Measurements from ENCODE around the gene TMEM270. TPM values are rescaled to one million over a fixed set of nuclear protein-coding genes. Genes with fewer than 3 reads are reported as not detected.

Gene TMEM270
- total and polyA plus RNA-seq, 2 donors (not counting 1 experiment from before 2014, with no cell fraction given), result not detected

GRCh38 chr7:73828972-73829371 is 32.0 kb upstream of the TMEM270 start:
- H2AFZ ChIP-seq (ENCODE audit: insufficient read depth, low read depth, low read length, poor library complexity, severe bottlenecking), result no peak overlapping the region
- Mint-ChIP-seq H3K27me3 (no peaks in the 10 kb centered on the region), H3K9me3 (ENCODE audit: insufficient read depth) (no peaks in the 10 kb centered on the region), H3K4me1 (peaks cover 30% of the 10 kb centered on the region), H3K27ac (peak overlapping the region; percentile 46), H3K4me3 (peak overlapping the region; percentile 52)
- intact Hi-C loops (cut with micrococcal nuclease), result no loop called here
- TF ChIP-seq CTCF (IDR thresholded peaks at IDR 0.05) (no peak), EZH2 (IDR thresholded peaks at IDR 0.05; ENCODE audit: borderline replicate concordance, insufficient read depth, low read depth, low read length, poor library complexity, severe bottlenecking) (no peak)
- peaks cover 0 to 4% (median 0%) of the 10 kb centered on the region in 4 experiments for H3K27me3 ChIP-seq (replicated peaks in 1 of 4; ENCODE audit: control extremely low read depth in 1 of 4, control insufficient read depth in 3 of 4, insufficient read depth in 4 of 4, low read length in 3 of 4)
- peaks cover 23 to 24% of the 10 kb centered on the region in 2 donors for H3K4me1 ChIP-seq (ENCODE audit: control insufficient read depth in 2 of 2, insufficient read depth in 2 of 2, low read length in 2 of 2)
- POLR2A ChIA-PET, result no interaction called here
- WGBS (ENCODE audit: insufficient coverage), result 70% methylated on average over 4 of the region's 5 CpGs
- CTCF ChIA-PET, result interaction anchor here (1.0 to 5.4 kb wide), 2 partner anchors 25 to 33 kb away, joined by 3 to 31 read pairs; no protein-coding TSS in a partner anchor
- H3K9ac ChIP-seq (ENCODE audit: low read length), result no peak overlapping the region
- no peak overlapping the region for H3K4me3 ChIP-seq (ENCODE audit: control extremely low read depth in 1 of 5, extremely low read depth in 1 of 5, insufficient read depth in 1 of 5, low read depth in 2 of 5, low read length in 4 of 5)
- H4K20me1 ChIP-seq (ENCODE audit: control insufficient read depth, insufficient read depth, low read length, poor library complexity, severe bottlenecking), result no peaks in the 10 kb centered on the region
- H3K9me3 ChIP-seq (ENCODE audit: control extremely low read depth in 1 of 3, control insufficient read depth in 2 of 3, insufficient read depth in 1 of 3, low read length in 2 of 3), result no peaks in the 10 kb centered on the region
- H3K4me2 ChIP-seq (replicated peaks; ENCODE audit: low read depth, low read length, poor library complexity, severe bottlenecking), result no peak overlapping the region
- no peaks in the 10 kb centered on the region for H3K36me3 ChIP-seq (replicated peaks in 1 of 2; ENCODE audit: control extremely low read depth in 1 of 2, control insufficient read depth in 1 of 2, extremely low read depth in 1 of 2, insufficient read depth in 2 of 2, low read length in 1 of 2)
- DNase-seq (no peak), ATAC-seq (ENCODE audit: low read depth) (no peak)
- H3K79me2 ChIP-seq (ENCODE audit: control insufficient read depth, insufficient read depth, low read length), result no peaks in the 10 kb centered on the region
- no peak overlapping the region for H3K27ac ChIP-seq (ENCODE audit: low read length in 2 of 2)

- H3K9ac ChIP-seq (ENCODE audit: low read length), result no peak overlapping the region
Observed at GRCh38 chr7:73829505-73829904, 31.5 kb upstream of the TMEM270 start.

More at GRCh38 chr7:73829505-73829904, 31.5 kb upstream of the TMEM270 start:
- CTCF ChIA-PET, result interaction anchor here (1.0 to 5.4 kb wide), 2 partner anchors 25 to 32 kb away, joined by 3 to 31 read pairs; no protein-coding TSS in a partner anchor
- Histone ChIP-seq H3K4me2 (replicated peaks; ENCODE audit: low read depth, low read length, poor library complexity, severe bottlenecking) (no peak overlapping the region), H3K4me1 (ENCODE audit: control insufficient read depth in 2 of 2, insufficient read depth in 2 of 2, low read length in 2 of 2) (peaks cover 23 to 24% of the 10 kb centered on the region in 2 donors), H3K4me3 (ENCODE audit: control extremely low read depth in 1 of 5, extremely low read depth in 1 of 5, insufficient read depth in 1 of 5, low read depth in 2 of 5, low read length in 4 of 5) (no peak overlapping the region), H3K9me3 (ENCODE audit: control extremely low read depth in 1 of 3, control insufficient read depth in 2 of 3, insufficient read depth in 1 of 3, low read length in 2 of 3) (no peaks in the 10 kb centered on the region), H3K36me3 (replicated peaks in 1 of 2; ENCODE audit: control extremely low read depth in 1 of 2, control insufficient read depth in 1 of 2, extremely low read depth in 1 of 2, insufficient read depth in 2 of 2, low read length in 1 of 2) (no peaks in the 10 kb centered on the region), H3K27ac (ENCODE audit: low read length in 2 of 2) (no peak overlapping the region), H2AFZ (ENCODE audit: insufficient read depth, low read depth, low read length, poor library complexity, severe bottlenecking) (no peak overlapping the region), H4K20me1 (ENCODE audit: control insufficient read depth, insufficient read depth, low read length, poor library complexity, severe bottlenecking) (no peaks in the 10 kb centered on the region), H3K27me3 (replicated peaks in 1 of 4; ENCODE audit: control extremely low read depth in 1 of 4, control insufficient read depth in 3 of 4, insufficient read depth in 4 of 4, low read length in 3 of 4) (no peaks in the 10 kb centered on the region), H3K79me2 (ENCODE audit: control insufficient read depth, insufficient read depth, low read length) (no peaks in the 10 kb centered on the region)
- Mint-ChIP-seq H3K27ac (no peak overlapping the region), H3K9me3 (ENCODE audit: insufficient read depth) (no peaks in the 10 kb centered on the region), H3K4me3 (no peak overlapping the region), H3K27me3 (no peaks in the 10 kb centered on the region), H3K4me1 (peaks cover 30% of the 10 kb centered on the region)
- intact Hi-C loops (cut with micrococcal nuclease), result no loop called here
- no peak for DNase-seq
- POLR2A ChIA-PET, result no interaction called here
- WGBS (ENCODE audit: insufficient coverage), result 76% methylated on average over 5 of the region's 7 CpGs
- TF ChIP-seq EZH2 (IDR thresholded peaks at IDR 0.05; ENCODE audit: borderline replicate concordance, insufficient read depth, low read depth, low read length, poor library complexity, severe bottlenecking) (no peak), CTCF (IDR thresholded peaks at IDR 0.05) (no peak)
- ATAC-seq (ENCODE audit: low read depth), result no peak

All from B cell (primary cell).